SK-N-SH (cell line): ENCODE data around the gene METAP1.
"Not testable (repeated sequence)": the region's sequence is repeated elsewhere in the genome, so short reads cannot be mapped to it uniquely, and the experiment has no call there.

ENCODE experiments used
- CTCF ChIP-seq: fragments of 200-600 bp; sonication (generic); IDR thresholded peaks from 2 replicates; pipeline ENCODE4 v1.6.1; 2017; ENCODE audit warnings: antibody characterized with exemption, mild to moderate bottlenecking, moderate library complexity
- EP300 ChIP-seq, 2 experiments: IDR thresholded peaks; 2 replicates each; pipeline versions ENCODE4 v1.4.0 to v1.6.1; 2012; ENCODE audit warnings: borderline replicate concordance in 1 of 2, low read depth in 1 of 2, low read length in 1 of 2
- EZH2phosphoT487 ChIP-seq: fragments of 200-600 bp; sonication (generic); IDR thresholded peaks from 2 replicates; pipeline ENCODE4 v1.6.1; 2017; ENCODE audit warnings: low read depth, mixed run types, mild to moderate bottlenecking, antibody characterized with exemption, moderate library complexity, borderline replicate concordance
- GATA2 ChIP-seq: sonication (generic); formaldehyde crosslinking; IDR thresholded peaks from 2 replicates; pipeline ENCODE4 v1.5.0; 2020; ENCODE audit warnings: mild to moderate bottlenecking, missing genetic modification reagents
- MAX ChIP-seq: IDR thresholded peaks from 2 replicates; pipeline ENCODE4 v1.4.0; 2012; ENCODE audit warnings: low read depth
- MXI1 ChIP-seq: IDR thresholded peaks from 2 replicates; pipeline ENCODE4 v1.6.1; 2012; ENCODE audit warnings: mild to moderate bottlenecking, low read depth, low read length, improper control_type of control experiment
- PBX3 ChIP-seq: IDR thresholded peaks from 2 replicates; pipeline ENCODE4; 2012
- POLR2AphosphoS5 ChIP-seq: IDR thresholded peaks from 2 replicates; pipeline ENCODE4 v1.6.1; 2012; ENCODE audit warnings: low read depth, low read length
- RAD21 ChIP-seq: IDR thresholded peaks from 2 replicates; pipeline ENCODE4 v1.6.1; 2012; ENCODE audit warnings: mild to moderate bottlenecking, low read length
- USF2 ChIP-seq: fragments of 150-350 bp; IDR thresholded peaks from 2 replicates; pipeline ENCODE4 v1.6.1; 2017; ENCODE audit warnings: antibody characterized with exemption, low read length, low read depth, borderline replicate concordance
- YY1 ChIP-seq: IDR thresholded peaks from 2 replicates; pipeline ENCODE4 v1.4.0; 2012; ENCODE audit warnings: low read depth, mild to moderate bottlenecking
- ZBTB33 ChIP-seq: IDR thresholded peaks from 2 replicates; pipeline ENCODE4 v1.4.0; 2012; ENCODE audit warnings: low read depth, borderline replicate concordance

GRCh38 chr4:99099814-99100213 is 104.3 kb downstream of the METAP1 start:
- TF ChIP-seq CTCF; POLR2AphosphoS5; EZH2phosphoT487; YY1; GATA2; RAD21; EP300 (IDR thresholded peaks at IDR 0.05; ENCODE audit: borderline replicate concordance in 1 of 2, low read depth in 1 of 2, low read length in 1 of 2); PBX3; USF2; ZBTB33; MAX; MXI1: not testable (repeated sequence)
